H1 (cell line): Measurements from ENCODE around the gene KCTD7. TPM values are rescaled to one million over a fixed set of nuclear protein-coding genes. Genes with fewer than 3 reads are reported as not detected.

ENCODE experiments used
- CTBP2 ChIP-seq: IDR thresholded peaks from 2 replicates; pipeline ENCODE4 v1.7.0; 2011; ENCODE audit warnings: borderline replicate concordance, mild to moderate bottlenecking, moderate library complexity, mixed read lengths, low read length; ENCODE audit not compliant: insufficient read depth, insufficient read length
- CTCF ChIP-seq, 3 experiments: IDR thresholded peaks; 1 replicate in 2 of 3; 2 replicates in 1 of 3; pipeline versions ENCODE4 v1.5.1 to v1.6.1; 2011; ENCODE audit warnings: low read length in 3 of 3, mild to moderate bottlenecking in 3 of 3, inconsistent platforms in 2 of 3, low read depth in 1 of 3, moderate library complexity in 1 of 3; ENCODE audit not compliant: insufficient read depth in 1 of 3; ENCODE audit errors: control extremely low read depth in 1 of 3
- KDM1A ChIP-seq: fragments of 200-600, 300-600 bp; sonication (generic); IDR thresholded peaks from 2 replicates; pipeline ENCODE4 v1.7.1; 2016; ENCODE audit warnings: mild to moderate bottlenecking, low read length, borderline replicate concordance
- MAX ChIP-seq: IDR thresholded peaks from 2 replicates; pipeline ENCODE4 v1.6.1; 2012; ENCODE audit warnings: inconsistent platforms
- POLR2AphosphoS5 ChIP-seq: IDR thresholded peaks from 2 replicates; pipeline ENCODE4 v1.6.1; 2011; ENCODE audit warnings: low read depth, low read length
- SP1 ChIP-seq: IDR thresholded peaks from 2 replicates; pipeline ENCODE4 v1.6.1; 2011; ENCODE audit warnings: low read depth, low read length
- SP4 ChIP-seq: IDR thresholded peaks from 2 replicates; pipeline ENCODE4 v1.6.1; 2012; ENCODE audit warnings: low read length, inconsistent platforms
- polyA plus RNA-seq, 7 experiments: library from polyadenylated mRNA; depleted of rRNA in 3 of 7; stranded (reverse) in 5 of 7; unstranded in 2 of 7; fragments of >200 nt in 5 of 7; fragments of 200-250 nt in 2 of 7; gene quantifications; 1 replicate in 5 of 7; 2 replicates in 1 of 7; 4 replicates in 1 of 7; pipeline versions ENCODE4 v1.2.1 to v1.2.3, GENCODE V29; 2011 to 2013; ENCODE audit warnings: missing spikeins in 2 of 7, mixed read lengths in 2 of 7
- total RNA-seq: library from RNA; stranded (reverse); fragmentation: NEBNext Ultra II Directional; extraction: Animal tissue kit (Norgen Biotek cat#: 25700); gene quantifications from 2 replicates; pipeline ENCODE4 v1.2.1, GENCODE V29; 2021

The KCTD7 gene
- total and polyA plus RNA-seq, 2 of the 8 experiments (the other 6 are each of a cell fraction or from before 2014, with no cell fraction given): 8.6 to 11.9 TPM

GRCh38 chr7:66666313-66666952, 37.8 kb downstream of the KCTD7 start (continued):
- TF ChIP-seq CTCF (IDR thresholded peaks at IDR 0.05; ENCODE audit: control extremely low read depth in 1 of 3, insufficient read depth in 1 of 3, low read depth in 1 of 3, low read length in 3 of 3) (no peak), CTBP2 (no peak), KDM1A (no peak), SP4 (no peak), MAX (no peak), POLR2AphosphoS5 (no peak), SP1 (no peak)
